HG02571 (cell line): ENCODE measurements around the gene YAF2.
"Not testable (repeated sequence)": the region's sequence is repeated elsewhere in the genome, so short reads cannot be mapped to it uniquely, and the experiment has no call there.

Experiments used
- ATAC-seq: cut with Tn5 transposase; IDR thresholded peaks from one replicate; pipeline ENCODE4 v1.9.1; 2021; ENCODE audit warnings: mild to moderate bottlenecking, moderate library complexity; ENCODE audit not compliant: unreplicated experiment

The YAF2 gene

GRCh38 chr12:42199007-42199406, 39.0 kb downstream of the YAF2 start:
- ATAC-seq = no peak

GRCh38 chr12:42196723-42197603, 41.1 kb downstream of the YAF2 start:
- ATAC-seq = no peak

- no peak for ATAC-seq
Measured at GRCh38 chr12:42192686-42193085, 45.4 kb downstream of the YAF2 start.

DNA sequence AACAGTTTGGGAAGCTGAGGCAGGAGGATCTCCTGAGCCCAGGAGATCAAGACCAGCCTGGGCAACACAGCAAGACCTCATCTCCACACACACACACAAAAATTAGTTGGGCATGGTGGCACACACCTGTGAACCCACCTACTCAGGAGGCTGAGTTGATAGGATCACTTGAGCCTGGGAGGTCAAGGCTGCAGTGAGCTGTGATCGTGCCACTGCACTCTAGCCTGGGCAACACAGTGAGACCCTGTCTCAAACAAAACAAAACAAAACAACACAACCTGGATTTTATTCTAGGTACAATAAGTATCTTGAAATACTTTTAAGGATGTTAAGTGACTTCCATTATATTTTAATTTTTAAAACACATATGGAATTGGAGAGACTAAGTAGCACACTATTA, 45.8 kb downstream of the YAF2 start:
- ATAC-seq = no peak

DNA sequence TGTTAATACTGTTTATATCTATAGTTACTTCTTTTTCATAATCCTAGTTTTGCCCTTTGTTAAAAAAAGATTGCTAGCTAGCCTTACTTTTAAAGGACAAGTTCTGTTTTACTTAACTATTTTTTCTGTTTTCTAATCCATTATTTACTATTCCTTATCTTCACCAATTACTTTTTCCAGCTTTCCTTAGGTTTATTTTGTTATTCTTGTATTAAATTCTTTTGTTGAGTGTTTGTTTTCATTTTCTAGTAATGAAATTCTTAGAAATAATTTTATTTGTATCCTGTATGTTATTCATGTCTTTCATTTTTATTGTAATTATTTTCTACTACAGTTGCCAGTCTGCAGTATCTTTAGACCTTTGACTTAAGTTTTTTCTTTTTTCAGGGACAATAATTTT, 47.7 kb downstream of the YAF2 start:
- no peak for ATAC-seq

DNA sequence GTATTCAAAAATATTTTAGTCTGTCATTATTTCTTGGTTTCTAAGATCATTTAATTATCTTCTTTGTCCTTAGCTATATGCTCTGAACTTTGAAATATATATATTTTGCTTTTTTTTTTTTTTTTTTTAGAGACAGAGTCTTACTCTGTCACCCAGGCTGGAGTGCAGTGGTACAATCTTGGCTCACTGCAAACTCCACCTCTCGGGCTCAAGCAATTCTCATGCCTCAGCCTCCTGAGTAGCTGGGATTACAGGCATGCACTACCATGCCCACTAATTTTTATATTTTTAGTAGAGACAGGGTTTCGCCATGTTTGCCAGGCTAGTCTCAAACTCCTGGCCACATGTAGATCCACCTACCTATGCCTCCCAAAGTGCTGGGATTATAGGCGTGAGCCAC, 49.8 kb downstream of the YAF2 start:
- not testable (repeated sequence) for ATAC-seq

DNA sequence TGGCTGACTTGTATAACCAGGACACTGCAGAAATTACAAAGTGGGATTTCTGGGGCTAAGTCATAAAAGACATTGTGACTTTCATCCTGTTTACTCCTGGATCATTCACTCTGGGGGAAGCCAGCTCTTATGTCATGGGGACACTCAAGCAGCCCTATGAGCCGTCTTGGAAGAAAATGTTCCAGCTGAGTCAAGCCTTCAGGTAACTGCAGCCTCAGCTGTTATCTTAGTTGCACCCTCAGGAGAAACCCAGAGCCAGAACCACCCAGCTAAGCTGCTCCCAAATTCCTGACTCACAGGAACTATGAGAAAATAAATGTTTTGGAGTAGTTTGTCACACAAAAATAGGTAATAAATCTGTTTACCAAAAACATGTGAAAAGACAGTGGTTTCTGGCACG, 50.2 kb downstream of the YAF2 start:
- ATAC-seq = no peak

DNA sequence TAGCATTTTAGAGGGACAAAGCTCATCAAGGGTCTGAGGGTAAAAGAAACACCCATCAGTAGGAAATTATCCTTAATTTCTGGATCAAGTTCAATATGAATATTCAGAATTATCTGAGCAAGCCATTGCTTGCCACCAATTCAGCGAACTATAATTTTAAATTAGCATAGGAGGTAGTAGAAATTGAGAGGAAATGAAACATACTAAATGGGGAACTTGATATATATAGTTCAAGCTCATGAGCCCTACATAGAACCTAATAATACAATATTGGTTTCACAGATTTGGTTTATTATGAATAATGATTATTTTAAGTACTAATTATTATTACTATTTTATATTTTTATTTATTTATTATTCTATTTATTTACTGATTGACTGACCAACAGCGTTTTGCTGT, 51.3 kb downstream of the YAF2 start:
- no peak for ATAC-seq

GRCh38 chr12:42182394-42182793, 55.7 kb downstream of the YAF2 start:
- no peak for ATAC-seq

- ATAC-seq = no peak
Measured at GRCh38 chr12:42180990-42181596, 57.0 kb downstream of the YAF2 start.

DNA sequence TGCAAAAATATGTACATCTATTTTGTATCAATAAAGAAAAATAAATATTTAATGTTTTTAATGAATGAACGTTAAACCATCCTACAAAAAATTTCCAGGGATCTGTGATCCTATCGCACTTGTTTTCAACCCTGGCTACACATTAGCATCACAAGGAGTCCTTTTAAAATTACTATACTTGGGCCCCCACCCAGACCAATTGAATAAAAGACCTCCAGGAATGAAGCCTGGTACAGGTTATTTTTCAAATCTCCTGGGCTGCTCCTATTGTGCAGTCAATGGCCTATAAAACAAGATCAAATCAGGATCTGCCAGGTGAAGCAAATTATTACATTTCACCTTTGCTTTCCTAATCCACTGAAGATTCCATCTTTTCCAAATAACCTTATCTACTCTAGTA, 59.9 kb downstream of the YAF2 start:
- ATAC-seq = no peak

DNA sequence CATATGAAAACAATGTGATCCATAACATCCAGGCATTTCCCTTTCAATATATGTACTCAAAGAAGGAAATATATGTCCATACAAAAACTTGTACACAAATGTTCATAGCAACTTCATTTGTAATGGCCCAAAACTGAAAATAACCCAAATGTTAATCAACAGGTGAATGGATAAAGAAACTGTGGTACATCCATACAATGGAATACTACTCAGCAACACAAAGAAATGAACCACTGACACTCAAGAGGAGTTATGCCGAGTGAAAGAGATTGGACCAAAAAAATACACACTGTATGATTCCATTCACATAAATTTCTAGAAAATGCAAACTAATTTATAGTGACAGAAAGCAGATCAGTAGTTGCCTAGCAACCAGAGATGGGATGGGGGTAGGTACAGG, 63.1 kb downstream of the YAF2 start:
- ATAC-seq = no peak

DNA sequence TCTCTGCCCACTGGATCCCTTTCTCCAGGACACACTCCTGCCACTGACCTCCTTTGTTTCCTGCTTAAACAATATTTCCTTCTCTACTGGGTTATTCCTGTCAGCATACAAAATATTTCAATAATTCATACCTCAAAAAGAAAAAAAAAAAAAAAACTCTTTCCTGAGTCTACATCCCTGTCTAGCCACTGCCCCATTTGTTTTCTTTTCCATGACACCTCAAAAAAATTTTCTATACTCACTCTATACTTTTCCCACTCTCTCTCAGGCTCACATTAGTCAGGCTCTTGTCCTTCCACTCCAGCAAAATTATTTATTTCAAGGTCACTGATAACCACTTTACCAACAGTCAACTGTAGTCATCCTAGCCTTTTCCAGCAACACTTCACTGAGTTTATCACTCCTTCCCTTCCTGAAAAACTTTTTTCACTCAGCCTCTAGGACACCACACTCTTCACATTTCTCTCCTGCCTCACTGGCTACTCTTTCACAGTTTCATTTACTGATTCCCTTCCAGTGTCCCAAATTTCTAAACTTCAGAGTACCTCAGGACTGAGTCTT, 64.0 kb downstream of the YAF2 start:
- no peak for ATAC-seq

DNA sequence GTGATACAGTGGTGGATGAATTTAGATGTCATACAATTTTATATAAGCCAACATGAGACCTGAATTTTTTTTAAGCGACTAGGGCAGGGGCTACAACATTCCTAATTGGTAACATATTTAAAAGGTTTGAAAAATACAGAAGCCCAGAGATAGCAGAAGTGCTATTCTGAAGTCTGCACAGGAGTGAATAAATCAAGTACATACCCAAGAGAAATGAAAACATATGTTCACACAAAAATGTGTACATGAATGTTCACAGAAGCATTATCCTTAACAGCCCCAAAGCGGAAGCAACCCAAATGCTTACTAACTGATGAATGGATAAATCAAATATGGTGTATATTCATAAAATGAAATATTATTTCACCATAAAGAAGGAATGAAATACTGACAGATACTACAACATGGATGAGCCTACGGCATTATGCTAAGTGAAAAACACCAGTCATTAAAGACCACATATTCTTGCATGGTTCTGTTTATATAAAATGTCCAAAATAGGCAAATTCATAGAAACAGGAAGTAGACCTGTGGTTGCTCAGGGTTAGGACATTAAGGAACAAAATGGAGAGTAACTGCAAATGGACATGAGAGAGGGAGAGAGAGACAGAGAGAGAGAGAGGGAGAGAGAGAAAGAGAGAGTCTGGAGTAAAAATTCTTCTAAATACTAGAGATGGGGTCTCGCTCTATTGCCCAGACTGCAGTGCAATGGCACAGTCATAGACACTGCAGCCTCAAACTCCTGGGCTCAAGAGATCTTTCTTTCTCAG, 65.4 kb downstream of the YAF2 start:
- no peak for ATAC-seq

DNA sequence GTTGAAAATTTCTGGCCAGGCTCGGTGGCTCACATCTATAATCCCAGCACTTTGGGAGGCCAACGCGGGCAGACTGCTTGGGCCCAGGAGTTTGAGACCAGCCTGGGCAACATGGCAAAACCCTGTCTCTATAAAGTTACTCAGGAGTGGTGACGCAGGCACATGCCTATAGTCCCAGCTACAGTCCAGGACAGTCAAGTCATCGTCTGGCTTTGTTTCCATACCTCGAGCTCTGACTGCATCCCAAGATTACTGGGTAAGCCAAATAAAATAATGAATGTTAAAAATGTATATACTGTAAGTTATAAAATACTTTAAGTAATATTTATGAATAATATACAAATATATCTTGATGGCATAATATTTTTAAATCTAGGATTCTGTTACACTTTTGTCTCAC, 70.3 kb downstream of the YAF2 start:
- no peak for ATAC-seq

GRCh38 chr12:42166501-42166900, 71.5 kb downstream of the YAF2 start:
- ATAC-seq = no peak

DNA sequence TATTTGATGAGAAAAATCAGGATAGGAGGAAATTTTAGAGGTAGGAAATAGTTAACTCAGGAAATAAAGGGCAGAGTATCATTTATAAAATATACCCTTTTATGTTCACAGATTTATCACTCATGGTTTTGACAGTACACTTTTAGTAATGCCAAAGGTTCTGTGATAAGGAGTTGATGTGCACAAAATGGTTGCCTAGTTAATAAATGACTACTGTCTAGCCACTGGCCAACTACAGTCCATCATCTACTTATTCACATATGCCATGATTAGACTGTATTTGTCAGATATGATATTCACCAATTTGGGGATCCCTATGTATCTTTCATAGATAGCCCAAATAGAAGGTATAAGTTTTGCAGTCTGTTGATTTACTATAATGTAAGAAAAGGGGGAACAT, 74.1 kb downstream of the YAF2 start:
- ATAC-seq = no peak

GRCh38 chr12:42162965-42163364, 75.1 kb downstream of the YAF2 start:
- ATAC-seq = no peak

DNA sequence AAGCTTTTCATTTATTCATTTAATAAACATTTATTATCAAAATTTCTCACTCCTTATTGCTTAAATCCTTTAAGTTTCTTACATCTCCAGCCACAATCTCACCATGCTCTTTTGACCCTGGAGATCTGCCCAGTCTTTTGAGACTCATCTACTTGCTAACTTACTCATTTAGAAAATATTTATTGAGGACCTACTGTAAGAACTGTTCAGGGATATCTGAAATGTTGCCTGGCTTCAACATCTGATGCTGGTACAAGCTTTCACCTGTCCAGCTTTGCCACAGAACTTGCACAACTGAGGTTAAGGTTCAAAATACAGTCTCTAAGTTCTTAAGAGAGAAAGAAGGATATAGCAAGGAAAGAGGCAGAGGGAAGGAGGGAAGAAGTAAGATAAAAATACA, 75.9 kb downstream of the YAF2 start:
- ATAC-seq = no peak

DNA sequence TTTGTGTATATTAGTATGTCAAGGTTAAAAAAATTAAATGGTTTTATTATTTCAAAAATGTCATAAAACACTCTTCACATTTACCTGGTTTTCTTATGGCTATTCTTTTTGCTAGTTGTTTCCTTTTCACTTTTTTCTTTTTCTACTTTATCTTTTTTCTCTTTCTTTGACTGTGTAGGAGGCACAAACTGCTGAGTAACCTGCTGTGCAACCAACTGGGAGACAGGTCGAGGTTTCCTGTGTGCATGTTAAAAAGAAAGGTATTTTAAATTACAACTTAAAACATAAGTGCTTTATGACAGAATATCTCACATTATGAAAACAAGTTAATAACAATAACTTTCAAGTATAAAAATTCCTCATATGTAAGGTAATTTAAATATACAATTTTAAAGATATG, 76.5 kb downstream of the YAF2 start:
- no peak for ATAC-seq

DNA sequence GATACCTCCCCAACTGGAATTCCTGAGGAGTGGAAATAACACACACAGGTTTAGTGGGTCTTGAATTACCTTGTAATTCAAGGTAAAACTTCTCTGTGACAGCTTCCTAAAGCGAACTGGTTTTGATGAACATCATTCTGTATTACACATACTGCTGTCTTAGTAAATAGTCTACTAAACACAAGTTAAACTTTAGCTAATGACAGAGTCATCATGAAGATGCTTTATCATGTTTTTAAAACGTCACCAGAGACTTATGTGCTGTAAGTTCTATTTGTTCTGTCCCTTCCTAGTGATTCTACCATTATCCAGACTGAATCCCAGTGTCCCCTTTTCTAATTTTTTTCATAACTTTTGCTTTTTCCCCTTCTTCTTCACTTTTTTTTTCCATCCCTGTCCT, 81.8 kb downstream of the YAF2 start:
- ATAC-seq = no peak
